Kidney epithelial cell (primary cell): Measurements from ENCODE around the gene AIPL1. TPM values are rescaled to one million over a fixed set of nuclear protein-coding genes. Genes with fewer than 3 reads are reported as not detected.

Experiments
- DNase-seq: peaks from one replicate; pipeline ENCODE4 v3.0.0-alpha.2; 2010; ENCODE audit warnings: low read depth
- H3K27me3 ChIP-seq: 2 replicates; pipeline ENCODE4 v1.6.0; 2011; ENCODE audit warnings: low read length; ENCODE audit not compliant: control insufficient read depth, insufficient read depth
- H3K36me3 ChIP-seq: 2 replicates; pipeline ENCODE4 v1.5.1; 2011; ENCODE audit warnings: low read length; ENCODE audit not compliant: control insufficient read depth, insufficient read depth
- H3K4me3 ChIP-seq: 2 replicates; pipeline ENCODE4 v1.5.1; 2011; ENCODE audit warnings: low read depth, mild to moderate bottlenecking, control low read depth, low read length
- CTCF ChIP-seq: IDR thresholded peaks from 2 replicates; pipeline ENCODE4 v1.5.1; 2011; ENCODE audit warnings: mild to moderate bottlenecking, moderate library complexity, low read length, control low read depth, inconsistent platforms; ENCODE audit not compliant: insufficient read depth, poor library complexity, severe bottlenecking
- total RNA-seq: library from RNA; depleted of rRNA; stranded (reverse); fragments of >200 nt; gene quantifications from 2 replicates; pipeline ENCODE4 v1.2.3, GENCODE V29; 2015

AIPL1 gene
- total RNA-seq, 1 donor from 2014 or later: not detected

DNA sequence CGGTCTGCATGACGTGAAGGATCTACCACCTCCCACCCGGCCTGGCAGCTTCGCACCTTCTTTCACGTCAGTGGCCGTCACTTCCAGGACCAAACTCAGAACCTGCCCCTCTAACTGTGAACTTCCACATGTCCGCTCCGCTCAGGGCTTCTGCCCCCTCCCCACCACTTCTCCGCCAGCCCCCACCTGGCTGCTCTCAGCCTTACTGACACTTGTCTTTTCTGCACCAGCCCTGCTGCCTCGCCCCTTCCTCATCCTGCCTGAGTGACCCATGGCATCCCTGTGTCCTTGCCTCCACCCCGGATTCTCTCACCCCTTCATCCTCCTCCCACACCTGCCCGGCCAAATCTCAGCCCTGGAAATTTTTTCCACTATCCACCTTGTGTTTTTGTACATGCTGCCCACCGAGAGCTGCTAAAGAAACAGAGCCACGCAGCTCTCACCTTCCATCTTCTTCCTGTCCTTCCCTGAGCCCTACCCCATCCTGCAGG, 23.6 kb upstream of the AIPL1 start:
- Histone ChIP-seq H3K27me3 (peaks cover 8% of the 10 kb centered on the region), H3K4me3 (no peak overlapping the region), H3K36me3 (no peaks in the 10 kb centered on the region)
- TF ChIP-seq CTCF: no peak
- no peak for DNase-seq

DNA sequence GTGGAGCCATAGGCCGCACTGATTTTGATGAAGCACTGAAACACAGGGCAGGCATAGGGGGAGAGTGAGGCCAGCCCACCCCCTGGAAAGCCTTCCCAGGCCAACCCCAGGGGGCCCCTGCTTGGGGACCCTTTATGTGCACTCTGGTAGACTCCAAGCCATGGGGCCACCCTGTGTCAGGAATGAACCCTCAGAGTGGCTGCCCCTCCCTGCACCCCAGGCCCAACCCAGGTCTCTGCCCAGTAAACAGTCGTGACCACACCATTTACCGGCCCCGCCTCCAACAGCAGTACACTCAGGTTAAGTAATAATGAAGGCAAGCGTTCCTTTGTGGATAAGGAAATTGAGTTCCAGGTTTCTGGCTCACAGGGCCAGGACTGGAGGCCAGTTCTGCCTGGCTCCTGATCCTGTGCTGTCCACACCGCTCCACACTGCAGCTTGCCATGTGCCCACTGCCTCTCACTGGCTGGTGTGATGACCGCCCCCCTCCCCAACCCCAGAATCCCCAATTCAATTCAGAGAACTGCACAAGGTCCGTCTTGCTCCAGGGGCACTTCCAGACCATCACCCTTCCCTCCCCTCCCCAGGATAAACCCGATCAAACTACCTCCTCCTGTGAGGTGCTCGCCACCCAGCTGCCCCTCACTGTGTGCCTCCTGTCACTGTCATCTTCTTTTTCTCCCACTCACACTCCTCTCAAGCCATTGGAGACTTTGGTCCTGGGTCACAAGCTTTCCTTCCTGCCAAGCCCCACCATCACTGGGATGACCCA, 23.0 kb upstream of the AIPL1 start:
- TF ChIP-seq CTCF: no peak
- Histone ChIP-seq H3K4me3 (no peak overlapping the region), H3K27me3 (peaks cover 8% of the 10 kb centered on the region), H3K36me3 (no peaks in the 10 kb centered on the region)
- DNase-seq: no peak

DNA sequence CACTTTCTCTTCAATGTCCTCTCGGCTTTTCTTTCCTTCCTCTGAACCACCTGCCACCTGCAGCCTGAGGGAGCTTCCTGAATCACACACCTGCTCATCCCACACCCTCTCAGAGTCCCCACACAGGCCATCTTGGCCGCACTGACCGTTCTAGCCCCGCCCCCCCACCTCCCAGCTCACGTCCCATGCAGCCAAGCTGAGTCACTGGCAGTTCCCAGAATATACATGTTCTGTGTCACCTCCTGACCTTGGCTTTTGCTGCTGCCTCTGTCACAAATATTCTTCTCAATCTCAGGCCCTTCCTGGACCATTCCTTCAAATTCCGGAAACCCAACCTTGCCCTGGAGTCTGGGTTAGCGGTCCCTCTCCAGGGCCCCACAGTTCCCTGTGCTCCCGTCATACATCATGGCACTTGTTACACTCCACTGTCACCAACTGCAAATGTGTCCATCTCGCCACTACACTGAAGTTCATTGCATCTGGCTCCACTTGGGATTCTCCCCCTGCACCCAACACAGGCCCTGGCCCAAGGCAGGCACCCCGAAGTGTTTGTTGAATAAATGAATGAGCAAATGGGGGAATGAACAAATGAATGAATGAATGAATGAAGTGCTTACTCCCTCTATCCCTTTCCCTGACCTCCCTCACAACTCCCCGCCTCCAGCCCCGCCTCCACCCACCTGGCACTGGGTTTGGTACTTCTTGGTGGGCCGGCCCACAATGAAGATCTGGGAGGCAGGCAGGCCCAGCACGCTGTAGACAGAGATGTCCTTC, 22.2 kb upstream of the AIPL1 start:
- H3K4me3 ChIP-seq: no peak overlapping the region
- TF ChIP-seq CTCF: no peak

GRCh38 chr17:6456321-6456720, 21.4 kb upstream of the AIPL1 start:
- TF ChIP-seq CTCF: no peak
- Histone ChIP-seq H3K36me3 (no peaks in the 10 kb centered on the region), H3K27me3 (peaks cover 8% of the 10 kb centered on the region), H3K4me3 (no peak overlapping the region)
- DNase-seq: no peak

More for the DNA sequence above, 22.2 kb upstream of the AIPL1 start:
- H3K36me3 ChIP-seq: no peaks in the 10 kb centered on the region
- DNase-seq: peak; percentile 18
- peaks cover 8% of the 10 kb centered on the region for H3K27me3 ChIP-seq

DNA sequence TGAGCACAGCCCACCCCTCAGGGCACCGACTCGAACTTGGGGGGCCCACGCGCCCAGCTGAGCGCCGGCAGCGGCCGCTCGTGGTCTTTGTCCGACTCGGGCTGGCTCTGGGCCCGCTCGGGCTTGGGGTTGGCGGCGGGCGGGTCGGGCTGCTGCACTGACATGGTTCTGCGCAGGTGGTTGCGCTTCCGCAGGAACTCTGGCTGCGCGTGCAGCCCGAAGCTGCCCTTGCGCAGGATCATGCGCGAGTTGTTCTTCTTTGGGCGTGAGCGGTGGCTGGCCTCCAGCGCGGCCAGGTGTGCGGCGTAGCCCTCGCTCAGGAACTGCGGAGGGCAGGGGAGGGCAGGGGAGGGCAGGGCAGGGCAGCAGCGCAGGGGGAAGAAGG, 20.4 kb upstream of the AIPL1 start:
- no peak for DNase-seq
- no peak for TF ChIP-seq CTCF
- H3K36me3 ChIP-seq: no peaks in the 10 kb centered on the region
- no peak overlapping the region for H3K4me3 ChIP-seq
- peaks cover 8% of the 10 kb centered on the region for H3K27me3 ChIP-seq
